Naive thymus-derived CD4-positive, alpha-beta T cell (primary cell): ENCODE measurements around the gene AOAH. TPM values are rescaled to one million over a fixed set of nuclear protein-coding genes. Genes with fewer than 3 reads are reported as not detected.

Source experiments
- ATAC-seq: fragments of 150-1000 bp; cut with Tn5 transposase; 2 replicates; pipeline ENCODE4 v1.10.0; 2021; ENCODE audit warnings: mild to moderate bottlenecking, moderate library complexity
- CTCF ChIA-PET: fragments of 350-600 bp; sonication (Branson Sonifier 250); formaldehyde crosslinking; loops from one replicate; lab custom pipeline; 2021; ENCODE audit warnings: antibody characterized with exemption; lab: Charles Lee
- POLR2A ChIA-PET: fragments of 350-600 bp; sonication (Branson Sonifier 250); formaldehyde crosslinking; loops from one replicate; lab custom pipeline; 2021; ENCODE audit warnings: antibody characterized with exemption, inconsistent platforms; lab: Charles Lee
- DNase-seq, 9 donors: peaks; one replicate each; pipeline versions ENCODE4 v3.0.0 to v3.0.0-alpha.2; 2020 to 2022; ENCODE audit warnings: mixed read lengths in 1 of 9
- H3K27ac ChIP-seq: one replicate; pipeline ENCODE4 v1.7.0; 2013; ENCODE audit warnings: mild to moderate bottlenecking, low read depth, low read length, moderate library complexity
- H3K27me3 ChIP-seq, 2 donors: one replicate each; pipeline ENCODE4 v1.7.0; 2013; ENCODE audit warnings: low read length in 2 of 2, mild to moderate bottlenecking in 2 of 2, moderate library complexity in 2 of 2; ENCODE audit not compliant: control insufficient read depth in 2 of 2, insufficient read depth in 2 of 2
- H3K36me3 ChIP-seq, 3 experiments: 1 replicate in 2 of 3; 2 replicates in 1 of 3; pipeline ENCODE4 v1.7.0; 2013; ENCODE audit warnings: low read length in 3 of 3, mild to moderate bottlenecking in 3 of 3, moderate library complexity in 1 of 3; ENCODE audit not compliant: insufficient read depth in 3 of 3, control insufficient read depth in 2 of 3
- H3K4me1 ChIP-seq, 2 donors: one replicate each; pipeline ENCODE4 v1.7.0; 2013; ENCODE audit warnings: low read length in 2 of 2, mild to moderate bottlenecking in 2 of 2, moderate library complexity in 1 of 2; ENCODE audit not compliant: control insufficient read depth in 2 of 2, insufficient read depth in 2 of 2
- H3K4me3 ChIP-seq: 2 replicates; pipeline ENCODE4 v1.7.0; 2013; ENCODE audit warnings: mild to moderate bottlenecking, low read length
- H3K9me3 ChIP-seq, 3 experiments: 1 replicate in 2 of 3; 2 replicates in 1 of 3; pipeline ENCODE4 v1.7.0; 2013; ENCODE audit warnings: low read length in 3 of 3; ENCODE audit not compliant: control insufficient read depth in 2 of 3
- H3K27ac Mint-ChIP-seq, 9 donors: one replicate each; pipeline ENCODE4 v1.8.0; 2020 to 2022; ENCODE audit warnings: mixed read lengths in 9 of 9, mild to moderate bottlenecking in 8 of 9, moderate library complexity in 5 of 9, inconsistent platforms in 2 of 9
- H3K27me3 Mint-ChIP-seq, 5 donors: one replicate each; pipeline ENCODE4 v1.8.0; 2021 to 2022; ENCODE audit warnings: mixed read lengths in 5 of 5, mild to moderate bottlenecking in 1 of 5
- H3K36me3 Mint-ChIP-seq, 5 donors: one replicate each; pipeline ENCODE4 v1.8.0; 2020 to 2022; ENCODE audit warnings: mixed read lengths in 5 of 5, mild to moderate bottlenecking in 3 of 5, inconsistent platforms in 1 of 5
- H3K4me1 Mint-ChIP-seq, 7 donors: one replicate each; pipeline ENCODE4 v1.8.0; 2020 to 2022; ENCODE audit warnings: mixed read lengths in 7 of 7, mild to moderate bottlenecking in 3 of 7, inconsistent platforms in 1 of 7
- H3K4me3 Mint-ChIP-seq, 10 donors: one replicate each; pipeline ENCODE4 v1.8.0; 2020 to 2022; ENCODE audit warnings: mild to moderate bottlenecking in 10 of 10, mixed read lengths in 10 of 10, moderate library complexity in 6 of 10, inconsistent platforms in 2 of 10
- H3K9me3 Mint-ChIP-seq, 11 donors: one replicate each; pipeline ENCODE4 v1.8.0; 2020 to 2022; ENCODE audit warnings: mixed read lengths in 11 of 11, mild to moderate bottlenecking in 4 of 11, inconsistent platforms in 1 of 11, moderate library complexity in 1 of 11
- intact Hi-C, 2 donors: fragments of 100-400 bp; cut with micrococcal nuclease; formaldehyde crosslinking; loops; one replicate each; pipeline ENCODE4 v1.15.1; 2023
- polyA plus RNA-seq, 2 donors: library from polyadenylated mRNA; unstranded; fragments of 300-500 nt; fragmentation: Illumina TruSeq; gene quantifications; one replicate each; pipeline ENCODE4 v1.2.3, GENCODE V29; 2021
- total RNA-seq, 6 experiments: library from RNA in 5 of 6; stranded (reverse) in 5 of 6; gene quantifications; 1 replicate in 5 of 6; 2 replicates in 1 of 6; pipeline ENCODE4 v1.2.3 and lab custom pipeline; 2021 to 2026

AOAH gene
- total and polyA plus RNA-seq, 7 experiments from 2014 or later = 6.3 to 127 (median 15.5) TPM

DNA sequence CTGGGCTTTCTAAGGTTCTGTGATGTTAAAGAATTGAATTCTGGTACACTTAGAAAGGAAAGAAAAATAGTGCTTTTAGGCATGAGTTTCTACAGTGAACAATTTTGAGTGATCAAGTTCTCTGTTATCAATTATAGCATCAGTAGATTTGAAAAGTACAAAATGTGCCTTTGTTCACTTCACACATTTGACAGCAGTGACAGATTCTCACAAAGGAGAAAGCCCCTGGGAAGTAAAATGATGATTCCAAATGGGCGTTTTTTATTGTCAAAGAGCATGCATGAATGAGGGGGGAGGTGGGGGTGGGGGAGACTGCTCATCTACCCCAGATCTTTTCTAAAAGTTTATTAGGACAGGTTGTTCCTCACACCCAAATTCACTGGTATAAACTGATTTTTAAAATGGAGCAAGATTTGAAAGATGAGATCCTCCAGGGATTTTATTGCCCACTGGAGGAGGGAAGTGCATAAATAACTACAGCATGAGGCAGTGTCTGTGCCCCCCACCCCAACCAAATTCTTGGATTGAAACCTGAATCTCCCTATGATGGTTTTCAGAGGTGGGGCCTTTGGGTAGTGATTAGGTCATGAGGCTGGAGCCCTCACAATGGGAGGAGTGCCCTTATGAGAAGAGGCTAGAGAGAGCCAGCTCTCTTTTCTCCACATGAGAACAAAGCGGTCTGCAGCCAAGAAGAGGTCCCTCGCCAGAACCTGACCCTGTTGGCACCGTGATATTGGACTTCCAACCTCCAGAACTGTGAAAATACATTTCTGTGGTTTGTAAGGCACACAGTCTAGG lies 79.5 kb downstream of the AOAH start:
- CTCF ChIA-PET = no interaction called here
- peaks cover 24 to 78% (median 67%) of the 10 kb centered on the region in 7 donors for H3K4me1 Mint-ChIP-seq
- no peak overlapping the region for H3K4me3 ChIP-seq
- peak overlapping the region; percentile 14 for H3K27ac ChIP-seq
- DNase-seq (no peak), ATAC-seq (no peak)
- peaks cover 0 to 36% (median 11%) of the 10 kb centered on the region in 5 donors for H3K36me3 Mint-ChIP-seq
- H3K27ac Mint-ChIP-seq = peak overlapping the region in 8 of 9 donors; percentile 74 to 92 (median 85)
- H3K27me3 Mint-ChIP-seq = peaks cover 0 to 5% (median 0%) of the 10 kb centered on the region in 5 donors
- intact Hi-C loops = loop anchor here in 1 of 2 donors (1.0 kb wide), 2 partner anchors 8 kb away; no protein-coding TSS in a partner anchor
- H3K4me1 ChIP-seq = peaks cover 24 to 39% of the 10 kb centered on the region in 2 donors
- peak overlapping the region in 4 of 10 donors; percentile 22 to 43 (median 28) for H3K4me3 Mint-ChIP-seq
- no peaks in the 10 kb centered on the region for H3K9me3 ChIP-seq
- POLR2A ChIA-PET = interaction anchor here (1.2 kb wide), 2 partner anchors 9 to 33 kb away, joined by 4 read pairs; no protein-coding TSS in a partner anchor
- H3K27me3 ChIP-seq = no peaks in the 10 kb centered on the region
- no peaks in the 10 kb centered on the region for H3K36me3 ChIP-seq
- H3K9me3 Mint-ChIP-seq = peaks cover 0 to 4% (median 0%) of the 10 kb centered on the region in 11 donors

DNA sequence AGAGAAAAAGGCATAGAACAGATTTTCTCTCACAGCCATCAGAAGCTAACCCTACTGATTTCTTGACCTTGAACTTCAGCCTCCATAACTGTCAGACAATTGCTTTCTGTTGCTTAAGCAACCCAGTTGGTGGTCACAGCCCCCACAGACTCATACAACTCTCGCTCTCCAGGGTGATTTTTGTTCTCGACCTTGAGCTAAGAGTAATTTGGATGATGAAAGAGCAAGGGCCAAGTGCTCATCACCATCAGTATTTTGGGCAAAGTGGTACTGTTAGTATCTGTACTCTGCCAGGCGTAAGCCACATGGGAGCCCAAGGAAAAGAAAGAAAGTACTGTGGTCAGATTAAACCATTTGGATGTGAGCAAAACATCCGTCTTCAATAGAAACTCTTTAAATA lies 81.9 kb downstream of the AOAH start:
- H3K9me3 Mint-ChIP-seq = peaks cover 0 to 4% (median 0%) of the 10 kb centered on the region in 11 donors
- ChIA-PET POLR2A (interaction anchor here (1.1 to 1.6 kb wide), 3 partner anchors 15 to 39 kb away, joined by 3 to 5 read pairs (median 3); no protein-coding TSS in a partner anchor), CTCF (interaction anchor here (0.7 kb wide), 1 partner anchor 129 kb away, joined by 3 read pairs; no protein-coding TSS in a partner anchor)
- Histone ChIP-seq H3K27me3 (no peaks in the 10 kb centered on the region), H3K36me3 (no peaks in the 10 kb centered on the region), H3K4me3 (no peak overlapping the region), H3K9me3 (no peaks in the 10 kb centered on the region), H3K4me1 (peaks cover 47 to 62% of the 10 kb centered on the region in 2 donors), H3K27ac (no peak overlapping the region)
- ATAC-seq = no peak
- no peak overlapping the region for H3K4me3 Mint-ChIP-seq
- peaks cover 0 to 5% (median 0%) of the 10 kb centered on the region in 5 donors for H3K27me3 Mint-ChIP-seq
- peaks cover 44 to 100% (median 88%) of the 10 kb centered on the region in 7 donors for H3K4me1 Mint-ChIP-seq
- DNase-seq = no peak
- peak overlapping the region in 8 of 9 donors; percentile 20 to 95 (median 76) for H3K27ac Mint-ChIP-seq
- H3K36me3 Mint-ChIP-seq = peaks cover 0 to 39% (median 3%) of the 10 kb centered on the region in 5 donors
- intact Hi-C loops = no loop called here

DNA sequence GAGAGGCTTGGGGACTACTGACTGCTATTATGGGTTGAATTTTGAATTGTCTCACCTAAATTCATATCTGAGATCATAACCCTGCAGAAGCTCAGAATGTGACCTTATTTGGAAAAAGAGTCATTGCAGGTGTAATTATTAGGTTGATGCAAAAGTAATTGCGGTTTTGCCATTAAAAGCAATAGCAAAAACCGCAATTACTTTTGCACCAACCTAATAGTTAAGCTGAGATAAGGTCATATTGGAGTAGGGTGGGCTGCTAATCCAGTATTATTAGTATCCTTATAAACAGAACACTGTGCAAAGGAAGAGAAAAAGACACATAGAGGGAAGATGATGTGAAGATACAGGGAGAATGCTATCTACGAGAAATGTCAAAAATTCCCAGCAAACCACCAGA lies 82.3 kb downstream of the AOAH start:
- Histone ChIP-seq H3K4me3 (no peak overlapping the region), H3K27me3 (no peaks in the 10 kb centered on the region), H3K4me1 (peaks cover 51 to 66% of the 10 kb centered on the region in 2 donors), H3K27ac (peak overlapping the region; percentile 42), H3K9me3 (no peaks in the 10 kb centered on the region), H3K36me3 (no peaks in the 10 kb centered on the region)
- peaks cover 0 to 5% (median 0%) of the 10 kb centered on the region in 5 donors for H3K27me3 Mint-ChIP-seq
- POLR2A ChIA-PET = interaction anchor here (0.7 to 4.1 kb wide), 8 partner anchors 7 to 40 kb away, joined by 3 to 33 read pairs (median 4); no protein-coding TSS in a partner anchor
- ATAC-seq = no peak
- H3K9me3 Mint-ChIP-seq = peaks cover 0 to 4% (median 0%) of the 10 kb centered on the region in 11 donors
- peak overlapping the region in 2 of 10 donors; percentile 36 for H3K4me3 Mint-ChIP-seq
- peaks cover 0 to 39% (median 0%) of the 10 kb centered on the region in 5 donors for H3K36me3 Mint-ChIP-seq
- no peak for DNase-seq
- CTCF ChIA-PET = interaction anchor here (0.7 kb wide), 1 partner anchor 128 kb away, joined by 3 read pairs; no protein-coding TSS in a partner anchor
- H3K27ac Mint-ChIP-seq = peak overlapping the region in 8 of 9 donors; percentile 85 to 99 (median 95)
- peaks cover 46 to 100% (median 92%) of the 10 kb centered on the region in 7 donors for H3K4me1 Mint-ChIP-seq
- intact Hi-C loops = no loop called here

DNA sequence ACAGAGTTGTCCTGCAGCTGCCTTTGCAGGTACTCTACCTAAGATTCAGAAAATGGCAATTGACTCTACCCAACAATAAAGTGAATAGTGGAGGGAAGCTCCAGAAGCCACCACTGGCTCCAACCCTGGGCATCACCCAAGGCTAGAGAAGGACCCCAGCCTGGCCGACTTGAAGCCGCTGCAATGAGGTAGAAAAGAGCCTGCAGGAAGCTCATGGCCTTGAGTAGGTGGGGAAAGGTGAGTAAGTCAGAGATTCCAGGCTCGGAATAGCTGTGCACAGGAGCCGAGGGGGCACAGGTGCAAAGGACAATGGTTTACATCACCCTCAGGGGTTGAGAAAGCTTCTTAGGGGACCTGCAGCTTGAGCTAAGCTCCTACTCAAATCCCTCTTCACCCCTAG lies 83.6 kb downstream of the AOAH start:
- peak overlapping the region; percentile 85 to 99 (median 95) for H3K27ac Mint-ChIP-seq
- peak overlapping the region in 5 of 10 donors; percentile 6 to 69 (median 38) for H3K4me3 Mint-ChIP-seq
- Histone ChIP-seq H3K4me3 (no peak overlapping the region), H3K4me1 (peaks cover 51 to 77% of the 10 kb centered on the region in 2 donors), H3K36me3 (peaks cover 0 to 9% (median 0%) of the 10 kb centered on the region in 3 experiments), H3K27ac (peak overlapping the region; percentile 67), H3K27me3 (no peaks in the 10 kb centered on the region), H3K9me3 (no peaks in the 10 kb centered on the region)
- peaks cover 46 to 100% (median 95%) of the 10 kb centered on the region in 7 donors for H3K4me1 Mint-ChIP-seq
- H3K27me3 Mint-ChIP-seq = peaks cover 0 to 3% (median 0%) of the 10 kb centered on the region in 5 donors
- peaks cover 0 to 46% (median 0%) of the 10 kb centered on the region in 5 donors for H3K36me3 Mint-ChIP-seq
- ATAC-seq = no peak
- POLR2A ChIA-PET = interaction anchor here (0.6 to 4.1 kb wide), 11 partner anchors 8 to 187 kb away, joined by 3 to 33 read pairs (median 4); no protein-coding TSS in a partner anchor
- CTCF ChIA-PET = interaction anchor here (0.6 to 4.1 kb wide), 3 partner anchors 29 to 153 kb away, joined by 3 to 31 read pairs (median 14); no protein-coding TSS in a partner anchor
- no peak for DNase-seq
- intact Hi-C loops = loop anchor here in 1 of 2 donors (1.0 kb wide), 1 partner anchor 34 kb away; no protein-coding TSS in a partner anchor
- H3K9me3 Mint-ChIP-seq = peaks cover 0 to 4% (median 0%) of the 10 kb centered on the region in 11 donors

DNA sequence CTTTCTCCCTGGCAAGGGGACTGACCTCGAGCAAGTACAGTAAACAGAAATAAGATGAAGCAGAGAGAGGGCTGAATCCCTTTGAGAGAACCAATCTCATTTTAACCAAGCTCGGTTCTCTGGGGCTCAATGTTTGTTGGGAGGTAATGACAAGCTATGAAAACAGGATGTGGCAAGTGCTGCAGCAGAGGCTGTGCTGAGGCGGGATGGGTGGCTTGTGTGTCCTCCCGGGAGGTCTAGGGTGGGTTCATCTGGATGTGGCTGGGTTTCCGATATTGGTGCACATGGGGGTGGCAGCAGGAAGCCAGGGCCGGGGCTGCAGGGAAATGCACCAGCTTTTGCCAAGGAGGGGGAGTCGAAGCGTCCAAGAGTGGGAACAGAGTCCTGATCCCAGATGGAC lies 84.5 kb downstream of the AOAH start:
- intact Hi-C loops = loop anchor here in 1 of 2 donors (1.0 to 10.0 kb wide), 5 partner anchors 13 to 805 kb away; partner anchors contain the start of gene ELMO1
- no peaks in the 10 kb centered on the region for H3K27me3 ChIP-seq
- peak overlapping the region; percentile 3 for H3K4me3 ChIP-seq
- peak; percentile 14 to 81 (median 67) for DNase-seq
- Mint-ChIP-seq H3K27me3 (no peaks in the 10 kb centered on the region), H3K27ac (peak overlapping the region; percentile 85 to 99 (median 95)), H3K4me1 (peaks cover 42 to 100% (median 95%) of the 10 kb centered on the region in 7 donors), H3K36me3 (peaks cover 0 to 50% (median 0%) of the 10 kb centered on the region in 5 donors), H3K9me3 (peaks cover 0 to 4% (median 0%) of the 10 kb centered on the region in 11 donors), H3K4me3 (peak overlapping the region; percentile 54 to 83 (median 67))
- peak overlapping the region; percentile 67 for H3K27ac ChIP-seq
- peaks cover 46 to 70% of the 10 kb centered on the region in 2 donors for H3K4me1 ChIP-seq
- peak; percentile 88 for ATAC-seq
- H3K36me3 ChIP-seq = peaks cover 0 to 13% (median 0%) of the 10 kb centered on the region in 3 experiments
- ChIA-PET POLR2A (interaction anchor here (0.5 to 4.1 kb wide), 22 partner anchors 8 to 603 kb away, joined by 3 to 33 read pairs (median 3); no protein-coding TSS in a partner anchor), CTCF (interaction anchor here (0.7 to 4.1 kb wide), 8 partner anchors 9 to 152 kb away, joined by 3 to 31 read pairs (median 4); no protein-coding TSS in a partner anchor)
- no peaks in the 10 kb centered on the region for H3K9me3 ChIP-seq
